ENCODE results near the gene KL.

DNA sequence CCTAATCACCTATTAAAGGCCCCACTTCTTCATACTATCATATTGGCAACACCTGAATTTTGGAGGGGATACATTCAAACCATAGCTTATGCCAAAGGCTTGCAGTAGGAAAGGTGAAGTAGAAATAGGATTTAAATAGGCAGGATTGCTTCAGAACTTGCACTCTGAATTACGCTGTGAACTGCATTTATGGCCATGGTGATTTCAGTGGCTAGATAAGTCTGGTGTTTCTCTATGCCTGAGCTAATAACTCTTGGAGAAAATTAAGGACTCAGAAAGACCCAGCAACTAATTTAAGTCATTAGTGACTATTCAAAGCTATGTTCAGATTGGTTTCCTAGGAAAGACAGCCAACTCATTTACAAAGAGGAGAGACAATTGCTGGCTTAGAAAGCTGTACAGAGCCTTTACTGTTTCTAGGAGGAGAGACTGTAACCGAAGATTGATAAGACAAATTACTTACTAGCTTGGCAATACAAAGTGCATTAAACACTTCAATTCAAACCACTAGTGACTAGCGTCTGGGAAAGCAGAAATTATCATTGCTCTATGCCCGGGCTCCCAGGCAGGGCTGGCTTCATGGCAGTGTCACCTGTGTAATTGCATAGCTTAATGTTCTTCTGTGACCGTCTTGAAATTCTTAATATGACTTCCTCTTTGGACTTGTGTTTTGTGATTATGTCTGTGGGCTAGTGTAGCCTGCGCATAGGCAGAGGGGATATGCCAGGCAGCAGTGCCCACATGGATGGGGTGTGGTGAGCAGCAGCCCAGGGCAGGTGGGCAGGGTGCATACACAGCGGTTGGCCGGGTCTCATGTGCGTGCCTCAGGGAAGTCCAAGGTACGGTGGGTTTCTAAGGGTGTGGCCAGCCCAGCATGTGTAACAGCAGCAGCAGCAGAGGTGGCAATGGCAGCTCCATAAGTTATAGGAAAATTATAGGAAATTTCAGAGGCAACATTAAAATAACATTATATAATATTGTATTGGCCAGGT lies 60.1 kb downstream of the KL start:
- no peak for TF ChIP-seq GABPA (IDR thresholded peaks at IDR 0.05; ENCODE audit: borderline replicate concordance, insufficient read depth, low read length)
- TF ChIP-seq, protein P1, sequence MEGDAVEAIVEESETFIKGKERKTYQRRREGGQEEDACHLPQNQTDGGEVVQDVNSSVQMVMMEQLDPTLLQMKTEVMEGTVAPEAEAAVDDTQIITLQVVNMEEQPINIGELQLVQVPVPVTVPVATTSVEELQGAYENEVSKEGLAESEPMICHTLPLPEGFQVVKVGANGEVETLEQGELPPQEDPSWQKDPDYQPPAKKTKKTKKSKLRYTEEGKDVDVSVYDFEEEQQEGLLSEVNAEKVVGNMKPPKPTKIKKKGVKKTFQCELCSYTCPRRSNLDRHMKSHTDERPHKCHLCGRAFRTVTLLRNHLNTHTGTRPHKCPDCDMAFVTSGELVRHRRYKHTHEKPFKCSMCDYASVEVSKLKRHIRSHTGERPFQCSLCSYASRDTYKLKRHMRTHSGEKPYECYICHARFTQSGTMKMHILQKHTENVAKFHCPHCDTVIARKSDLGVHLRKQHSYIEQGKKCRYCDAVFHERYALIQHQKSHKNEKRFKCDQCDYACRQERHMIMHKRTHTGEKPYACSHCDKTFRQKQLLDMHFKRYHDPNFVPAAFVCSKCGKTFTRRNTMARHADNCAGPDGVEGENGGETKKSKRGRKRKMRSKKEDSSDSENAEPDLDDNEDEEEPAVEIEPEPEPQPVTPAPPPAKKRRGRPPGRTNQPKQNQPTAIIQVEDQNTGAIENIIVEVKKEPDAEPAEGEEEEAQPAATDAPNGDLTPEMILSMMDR (IDR thresholded peaks at IDR 0.05; ENCODE audit: control extremely low read depth in 1 of 3, insufficient read depth in 1 of 3, low read depth in 1 of 3, low read length in 3 of 3), result no peak
- TF ChIP-seq YY1 (IDR thresholded peaks at IDR 0.05; ENCODE audit: low read depth, low read length), result no peak
- TF ChIP-seq EP300 (IDR thresholded peaks at IDR 0.05; ENCODE audit: borderline replicate concordance in 1 of 2, low read depth in 2 of 2, low read length in 2 of 2), result no peak
- TF ChIP-seq TEAD4 (IDR thresholded peaks at IDR 0.05; ENCODE audit: low read depth, low read length), result no peak
- TF ChIP-seq POLR2A (IDR thresholded peaks at IDR 0.05; ENCODE audit: control extremely low read depth in 1 of 2, low read depth in 2 of 2, low read length in 2 of 2), result no peak
- TF ChIP-seq POU5F1 (IDR thresholded peaks at IDR 0.05; ENCODE audit: low read depth, low read length), result no peak
- TF ChIP-seq, protein P2, sequence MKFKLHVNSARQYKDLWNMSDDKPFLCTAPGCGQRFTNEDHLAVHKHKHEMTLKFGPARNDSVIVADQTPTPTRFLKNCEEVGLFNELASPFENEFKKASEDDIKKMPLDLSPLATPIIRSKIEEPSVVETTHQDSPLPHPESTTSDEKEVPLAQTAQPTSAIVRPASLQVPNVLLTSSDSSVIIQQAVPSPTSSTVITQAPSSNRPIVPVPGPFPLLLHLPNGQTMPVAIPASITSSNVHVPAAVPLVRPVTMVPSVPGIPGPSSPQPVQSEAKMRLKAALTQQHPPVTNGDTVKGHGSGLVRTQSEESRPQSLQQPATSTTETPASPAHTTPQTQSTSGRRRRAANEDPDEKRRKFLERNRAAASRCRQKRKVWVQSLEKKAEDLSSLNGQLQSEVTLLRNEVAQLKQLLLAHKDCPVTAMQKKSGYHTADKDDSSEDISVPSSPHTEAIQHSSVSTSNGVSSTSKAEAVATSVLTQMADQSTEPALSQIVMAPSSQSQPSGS (IDR thresholded peaks at IDR 0.05; ENCODE audit: low read length), result no peak
- no peak for TF ChIP-seq BACH1 (IDR thresholded peaks at IDR 0.05; ENCODE audit: low read length)
- no peak for TF ChIP-seq CHD2 (IDR thresholded peaks at IDR 0.05; ENCODE audit: low read length)
- TF ChIP-seq, protein P3, sequence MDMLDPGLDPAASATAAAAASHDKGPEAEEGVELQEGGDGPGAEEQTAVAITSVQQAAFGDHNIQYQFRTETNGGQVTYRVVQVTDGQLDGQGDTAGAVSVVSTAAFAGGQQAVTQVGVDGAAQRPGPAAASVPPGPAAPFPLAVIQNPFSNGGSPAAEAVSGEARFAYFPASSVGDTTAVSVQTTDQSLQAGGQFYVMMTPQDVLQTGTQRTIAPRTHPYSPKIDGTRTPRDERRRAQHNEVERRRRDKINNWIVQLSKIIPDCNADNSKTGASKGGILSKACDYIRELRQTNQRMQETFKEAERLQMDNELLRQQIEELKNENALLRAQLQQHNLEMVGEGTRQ (IDR thresholded peaks at IDR 0.05; ENCODE audit: low read length), result no peak
- TF ChIP-seq, protein P4, sequence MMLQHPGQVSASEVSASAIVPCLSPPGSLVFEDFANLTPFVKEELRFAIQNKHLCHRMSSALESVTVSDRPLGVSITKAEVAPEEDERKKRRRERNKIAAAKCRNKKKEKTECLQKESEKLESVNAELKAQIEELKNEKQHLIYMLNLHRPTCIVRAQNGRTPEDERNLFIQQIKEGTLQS (IDR thresholded peaks at IDR 0.05; ENCODE audit: insufficient read depth, low read depth, low read length), result no peak
